Measurements from ENCODE around the gene IL20. TPM values are rescaled to one million over a fixed set of nuclear protein-coding genes. Genes with fewer than 3 reads are reported as not detected.

Gene IL20
- total RNA-seq, 2 experiments from 2014 or later: not detected

GRCh38 chr1:206882555-206882954 is 17.1 kb downstream of the IL20 start:
- no peak for DNase-seq
- Mint-ChIP-seq H3K36me3 (peaks cover 2% of the 10 kb centered on the region), H3K4me1 (peaks cover 1% of the 10 kb centered on the region), H3K4me3 (no peak overlapping the region), H3K9me3 (peaks cover 11% of the 10 kb centered on the region), H3K27me3 (no peaks in the 10 kb centered on the region), H3K27ac (no peak overlapping the region)

- Mint-ChIP-seq H3K9me3 (peaks cover 11% of the 10 kb centered on the region), H3K27me3 (no peaks in the 10 kb centered on the region), H3K27ac (no peak overlapping the region), H3K4me3 (no peak overlapping the region), H3K4me1 (peaks cover 1% of the 10 kb centered on the region), H3K36me3 (peaks cover 2% of the 10 kb centered on the region)
- DNase-seq: no peak
Measured at GRCh38 chr1:206883160-206883559, 17.7 kb downstream of the IL20 start.

- no peak for DNase-seq
- no peak overlapping the region for H3K4me3 Mint-ChIP-seq
- H3K4me1 Mint-ChIP-seq: peaks cover 3% of the 10 kb centered on the region
- H3K36me3 Mint-ChIP-seq: peaks cover 2% of the 10 kb centered on the region
- H3K27me3 Mint-ChIP-seq: no peaks in the 10 kb centered on the region
- peaks cover 6% of the 10 kb centered on the region for H3K9me3 Mint-ChIP-seq
- H3K27ac Mint-ChIP-seq: no peak overlapping the region
Measured at GRCh38 chr1:206883876-206884275, 18.5 kb downstream of the IL20 start.

- Mint-ChIP-seq H3K36me3 (no peaks in the 10 kb centered on the region), H3K27me3 (no peaks in the 10 kb centered on the region), H3K4me1 (peaks cover 15% of the 10 kb centered on the region), H3K27ac (no peak overlapping the region), H3K4me3 (no peak overlapping the region), H3K9me3 (no peaks in the 10 kb centered on the region)
- DNase-seq: no peak
Measured at GRCh38 chr1:206885341-206886060, 20.1 kb downstream of the IL20 start.

GRCh38 chr1:206886831-206887230 is 21.4 kb downstream of the IL20 start:
- Mint-ChIP-seq H3K9me3 (no peaks in the 10 kb centered on the region), H3K4me3 (no peak overlapping the region), H3K36me3 (no peaks in the 10 kb centered on the region), H3K4me1 (peaks cover 21% of the 10 kb centered on the region), H3K27me3 (no peaks in the 10 kb centered on the region), H3K27ac (no peak overlapping the region)
- DNase-seq: no peak

- Mint-ChIP-seq H3K27me3 (no peaks in the 10 kb centered on the region), H3K4me1 (peaks cover 20% of the 10 kb centered on the region), H3K27ac (no peak overlapping the region), H3K4me3 (no peak overlapping the region), H3K36me3 (no peaks in the 10 kb centered on the region), H3K9me3 (no peaks in the 10 kb centered on the region)
- DNase-seq: no peak
Measured at GRCh38 chr1:206887701-206888100, 22.3 kb downstream of the IL20 start.

GRCh38 chr1:206890125-206891060 is 25.0 kb downstream of the IL20 start:
- H3K4me1 Mint-ChIP-seq: peaks cover 40% of the 10 kb centered on the region
- peak overlapping the region; percentile 30 for H3K27ac Mint-ChIP-seq
- DNase-seq: no peak
- H3K27me3 Mint-ChIP-seq: no peaks in the 10 kb centered on the region
- no peak overlapping the region for H3K4me3 Mint-ChIP-seq
- H3K36me3 Mint-ChIP-seq: no peaks in the 10 kb centered on the region
- H3K9me3 Mint-ChIP-seq: no peaks in the 10 kb centered on the region

- Mint-ChIP-seq H3K4me3 (no peak overlapping the region), H3K27me3 (no peaks in the 10 kb centered on the region)
Measured at GRCh38 chr1:206891412-206891811, 26.0 kb downstream of the IL20 start.

GRCh38 chr1:206892351-206892984 is 27.0 kb downstream of the IL20 start:
- Mint-ChIP-seq H3K27me3 (no peaks in the 10 kb centered on the region), H3K4me1 (peaks cover 57% of the 10 kb centered on the region), H3K4me3 (no peak overlapping the region), H3K27ac (no peak overlapping the region), H3K9me3 (no peaks in the 10 kb centered on the region), H3K36me3 (no peaks in the 10 kb centered on the region)
- DNase-seq: no peak

More at GRCh38 chr1:206891412-206891811, 26.0 kb downstream of the IL20 start:
- H3K27ac Mint-ChIP-seq: no peak overlapping the region
- peaks cover 47% of the 10 kb centered on the region for H3K4me1 Mint-ChIP-seq
- DNase-seq: no peak
- no peaks in the 10 kb centered on the region for H3K36me3 Mint-ChIP-seq
- H3K9me3 Mint-ChIP-seq: no peaks in the 10 kb centered on the region

- peak overlapping the region; percentile 11 for H3K27ac Mint-ChIP-seq
- H3K4me1 Mint-ChIP-seq: peaks cover 58% of the 10 kb centered on the region
- H3K9me3 Mint-ChIP-seq: no peaks in the 10 kb centered on the region
- no peak for DNase-seq
- no peaks in the 10 kb centered on the region for H3K36me3 Mint-ChIP-seq
- H3K4me3 Mint-ChIP-seq: no peak overlapping the region
- no peaks in the 10 kb centered on the region for H3K27me3 Mint-ChIP-seq
Measured at GRCh38 chr1:206893380-206893779, 28.0 kb downstream of the IL20 start.

- Mint-ChIP-seq H3K4me1 (peaks cover 59% of the 10 kb centered on the region), H3K27ac (no peak overlapping the region)
Measured at GRCh38 chr1:206895325-206895724, 29.9 kb downstream of the IL20 start.

GRCh38 chr1:206895837-206896242 is 30.4 kb downstream of the IL20 start:
- Mint-ChIP-seq H3K4me3 (no peak overlapping the region), H3K9me3 (no peaks in the 10 kb centered on the region), H3K27me3 (no peaks in the 10 kb centered on the region), H3K27ac (no peak overlapping the region), H3K36me3 (no peaks in the 10 kb centered on the region), H3K4me1 (peaks cover 58% of the 10 kb centered on the region)
- no peak for DNase-seq

More at GRCh38 chr1:206895325-206895724, 29.9 kb downstream of the IL20 start:
- no peaks in the 10 kb centered on the region for H3K9me3 Mint-ChIP-seq
- H3K36me3 Mint-ChIP-seq: no peaks in the 10 kb centered on the region
- no peak overlapping the region for H3K4me3 Mint-ChIP-seq
- no peaks in the 10 kb centered on the region for H3K27me3 Mint-ChIP-seq
- no peak for DNase-seq

- Mint-ChIP-seq H3K4me3 (no peak overlapping the region), H3K27ac (peak overlapping the region; percentile 15), H3K4me1 (peaks cover 57% of the 10 kb centered on the region), H3K36me3 (no peaks in the 10 kb centered on the region), H3K27me3 (no peaks in the 10 kb centered on the region), H3K9me3 (no peaks in the 10 kb centered on the region)
- DNase-seq: no peak
Measured at GRCh38 chr1:206896261-206896660, 30.8 kb downstream of the IL20 start.

- H3K36me3 Mint-ChIP-seq: no peaks in the 10 kb centered on the region
- no peaks in the 10 kb centered on the region for H3K9me3 Mint-ChIP-seq
- peak within 1 kb of the TSS; percentile 29 for H3K4me3 Mint-ChIP-seq
- peak within 1 kb of the TSS; percentile 74 for H3K27ac Mint-ChIP-seq
- H3K27me3 Mint-ChIP-seq: no peaks in the 10 kb centered on the region
- H3K4me1 Mint-ChIP-seq: peaks cover 57% of the 10 kb centered on the region
- DNase-seq: peak; percentile 52
Measured at GRCh38 chr1:206897175-206897574, 31.8 kb downstream of the IL20 start, which contains the start of gene IL24. Gene IL24 (plus strand): TSS chr1:206897443. CDS start chr1:206897833, 390 bp downstream.

Data from activated naive CD8-positive, alpha-beta T cell treated with anti-CD3 and anti-CD28 coated beads for 36 hours (primary cell).